Myocyte (in vitro differentiated cells): ENCODE results near the gene TESPA1. TPM values are rescaled to one million over a fixed set of nuclear protein-coding genes. Genes with fewer than 3 reads are reported as not detected.
A peak's percentile ranks its signal among the peaks of the same experiment; 100 is the strongest.
"Not testable (repeated sequence)": the region's sequence is repeated elsewhere in the genome, so short reads cannot be mapped to it uniquely, and the experiment has no call there.

Source experiments
- DNase-seq: peaks from one replicate; pipeline ENCODE4 v3.0.0-alpha.2; 2012; ENCODE audit warnings: low read depth
- polyA plus RNA-seq: library from polyadenylated mRNA; unstranded; fragments of >200 nt; gene quantifications from one replicate; pipeline ENCODE4 v1.2.1, GENCODE V29; 2012; ENCODE audit warnings: missing spikeins
- total RNA-seq: library from RNA; depleted of rRNA; stranded (reverse); fragments of >200 nt; gene quantifications from 2 replicates; pipeline ENCODE4 v1.2.3, GENCODE V29; 2014

Gene TESPA1
- total RNA-seq = not detected in 2 replicates
- not detected for polyA plus RNA-seq

- no peak for DNase-seq
These were observed at the start of gene TESPA1 for GRCh38 chr12:54984658-54985376. Gene TESPA1, minus strand, starts transcription at chr12:54984762. Its CDS starts 10,200 bp downstream, at chr12:54974562.

DNA sequence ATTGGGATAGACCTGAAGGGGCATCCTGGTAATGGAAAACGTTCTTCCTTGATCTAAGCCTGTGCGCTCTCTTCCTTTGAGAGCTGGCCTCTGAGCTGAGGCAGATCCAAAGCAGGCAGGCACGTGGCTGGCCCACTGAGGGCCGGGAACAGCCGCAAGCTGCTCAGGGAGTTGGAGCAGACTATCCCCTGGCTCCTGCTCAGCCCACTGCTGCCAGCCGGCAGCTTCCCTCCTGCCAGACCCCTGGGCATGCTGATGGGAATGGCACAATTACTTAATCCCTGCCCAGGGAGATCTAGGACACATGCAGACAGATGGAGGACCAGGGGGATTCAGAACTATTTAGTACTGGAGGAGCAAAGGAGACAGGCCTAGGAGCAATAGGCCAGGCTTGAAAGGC, 49.7 kb upstream of the TESPA1 start:
- DNase-seq = peak; percentile 1

- DNase-seq = no peak
These were observed 40.9 kb upstream of the TESPA1 start for GRCh38 chr12:55025508-55025907.

- no peak for DNase-seq
These were observed 40.0 kb upstream of the TESPA1 start for GRCh38 chr12:55024575-55024974.

DNA sequence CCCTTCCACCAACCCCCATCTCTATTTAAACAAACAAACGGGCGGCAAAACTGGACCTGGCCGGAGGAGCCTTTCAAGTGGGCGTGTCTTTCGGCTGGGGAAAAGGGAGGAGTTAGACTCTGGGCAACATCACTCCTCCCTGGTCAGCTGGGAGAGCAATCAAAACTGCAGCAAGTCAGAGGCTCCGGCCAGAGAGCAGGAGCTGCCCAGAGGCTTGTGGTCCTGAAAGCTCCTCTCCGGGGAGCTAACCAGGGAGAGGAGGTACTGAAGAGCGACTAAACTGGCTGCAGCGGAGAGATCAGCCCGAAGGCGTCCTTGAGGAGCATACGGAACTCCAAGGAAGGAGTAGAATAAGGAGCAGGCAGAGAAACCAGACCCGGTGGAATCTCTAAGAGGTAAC, 35.2 kb upstream of the TESPA1 start, which contains the start of gene NEUROD4:
NEUROD4 (plus strand) TSS at position 191 of the 400 bp plus-strand sequence. CDS start 6,466 bp downstream, outside the sequence.
- DNase-seq = peak; percentile 79

DNA sequence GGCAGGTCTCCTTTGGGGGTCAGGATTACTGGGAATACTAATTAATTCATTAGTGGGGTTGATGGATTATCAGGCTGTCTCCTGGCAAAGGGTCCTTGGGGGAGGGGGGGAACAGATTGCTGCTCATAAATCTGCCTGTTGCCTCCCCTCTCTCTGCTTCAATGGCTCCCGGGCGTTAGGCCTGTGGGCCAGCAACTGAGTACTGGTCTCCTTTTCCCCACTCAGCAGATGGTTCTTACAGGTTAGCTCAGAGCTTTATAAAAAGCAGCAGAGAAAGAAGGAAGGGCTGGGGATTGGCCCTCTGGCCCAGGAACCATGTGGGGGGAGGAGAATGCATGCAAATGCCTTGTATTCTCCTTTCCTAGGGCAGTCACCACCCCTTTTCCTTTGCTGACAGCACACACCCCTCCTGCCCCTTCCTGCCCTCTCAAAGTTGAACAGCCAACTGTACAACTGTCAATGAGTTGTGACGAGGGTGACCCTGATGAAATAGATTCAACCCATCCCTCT, 32.9 kb upstream of the TESPA1 start:
- DNase-seq = no peak

- DNase-seq = no peak
These were observed 24.5 kb upstream of the TESPA1 start for GRCh38 chr12:55008944-55009585.

GRCh38 chr12:55002355-55002754, 17.8 kb upstream of the TESPA1 start:
- no peak for DNase-seq

DNA sequence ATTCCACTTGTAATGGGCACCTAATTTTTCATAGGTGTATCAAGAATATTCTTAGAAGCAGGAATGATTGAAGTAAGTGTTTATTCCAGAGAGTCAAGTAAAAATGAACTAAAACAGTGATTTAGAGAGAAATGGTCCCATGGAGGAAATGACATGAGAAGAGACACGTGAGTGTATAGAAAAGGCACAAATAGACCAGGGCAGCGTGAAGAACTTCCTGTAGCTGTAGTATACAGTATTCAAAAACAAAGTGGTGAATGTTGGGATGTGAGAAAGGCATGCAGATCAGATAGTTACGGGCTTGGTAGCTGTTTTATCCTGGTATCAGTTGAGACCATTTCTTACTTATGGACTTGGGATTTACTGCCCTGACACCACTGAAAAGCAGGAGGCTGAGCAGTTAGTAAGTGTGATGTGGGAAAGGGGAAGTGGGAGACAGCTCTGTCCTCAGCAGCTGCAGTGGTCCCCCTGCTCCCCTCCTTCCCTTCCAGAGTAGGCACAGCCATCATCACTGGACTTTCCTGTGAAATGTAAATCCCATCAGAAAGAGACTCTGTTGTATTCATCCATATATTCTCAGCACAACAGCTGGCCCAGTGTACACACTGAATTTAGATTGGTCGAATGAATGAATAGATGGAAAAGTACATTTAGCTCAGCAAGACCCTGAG, 16.8 kb upstream of the TESPA1 start:
- DNase-seq = no peak

GRCh38 chr12:54998958-54999510, 14.5 kb upstream of the TESPA1 start:
- DNase-seq = no peak

- no peak for DNase-seq
These were observed 13.5 kb upstream of the TESPA1 start for GRCh38 chr12:54997929-54998522.

DNA sequence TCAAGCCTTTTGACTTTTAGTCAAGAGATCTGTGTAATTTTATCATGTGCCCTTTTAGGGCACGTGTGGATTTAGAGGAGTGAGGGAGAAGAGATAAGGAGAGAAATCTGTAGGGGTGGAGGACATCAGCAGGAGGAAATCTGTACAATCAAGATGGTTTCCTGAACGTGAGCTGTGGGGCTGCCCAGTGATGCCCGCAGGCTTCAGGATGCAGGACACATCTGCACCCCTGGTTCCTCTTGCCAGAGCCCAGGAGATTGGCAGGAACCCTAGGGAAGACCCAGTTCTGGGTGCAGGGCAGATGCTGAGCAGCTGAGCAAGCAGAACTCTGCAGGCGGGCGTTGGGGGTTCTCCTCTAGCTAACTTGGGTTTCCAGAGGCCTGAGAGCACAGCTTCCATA, 11.6 kb upstream of the TESPA1 start:
- DNase-seq = no peak

- DNase-seq = peak; percentile 69
These were observed 8.7 kb upstream of the TESPA1 start for GRCh38 chr12:54993181-54993835.

DNA sequence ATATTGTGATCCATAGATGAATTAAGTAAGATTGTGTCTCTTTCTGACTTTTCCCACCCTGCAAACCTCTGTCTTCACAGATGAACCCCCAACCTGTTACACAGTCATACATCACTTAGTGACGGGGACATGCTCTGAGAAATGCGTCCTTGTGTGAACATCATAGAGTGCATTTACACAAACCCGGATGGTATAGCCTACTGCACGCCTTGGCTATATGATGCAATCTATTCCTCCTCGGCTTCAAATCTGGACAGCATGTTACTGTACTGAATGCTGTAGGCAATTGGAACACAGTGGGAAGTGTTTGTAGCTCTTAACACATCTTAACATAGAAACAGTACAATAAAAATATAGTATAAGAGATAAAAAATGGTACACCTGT, 7.4 kb upstream of the TESPA1 start:
- no peak for DNase-seq

GRCh38 chr12:54991161-54991990, 6.8 kb upstream of the TESPA1 start:
- no peak for DNase-seq

- DNase-seq = no peak
These were observed 5.3 kb upstream of the TESPA1 start for GRCh38 chr12:54989829-54990228.

DNA sequence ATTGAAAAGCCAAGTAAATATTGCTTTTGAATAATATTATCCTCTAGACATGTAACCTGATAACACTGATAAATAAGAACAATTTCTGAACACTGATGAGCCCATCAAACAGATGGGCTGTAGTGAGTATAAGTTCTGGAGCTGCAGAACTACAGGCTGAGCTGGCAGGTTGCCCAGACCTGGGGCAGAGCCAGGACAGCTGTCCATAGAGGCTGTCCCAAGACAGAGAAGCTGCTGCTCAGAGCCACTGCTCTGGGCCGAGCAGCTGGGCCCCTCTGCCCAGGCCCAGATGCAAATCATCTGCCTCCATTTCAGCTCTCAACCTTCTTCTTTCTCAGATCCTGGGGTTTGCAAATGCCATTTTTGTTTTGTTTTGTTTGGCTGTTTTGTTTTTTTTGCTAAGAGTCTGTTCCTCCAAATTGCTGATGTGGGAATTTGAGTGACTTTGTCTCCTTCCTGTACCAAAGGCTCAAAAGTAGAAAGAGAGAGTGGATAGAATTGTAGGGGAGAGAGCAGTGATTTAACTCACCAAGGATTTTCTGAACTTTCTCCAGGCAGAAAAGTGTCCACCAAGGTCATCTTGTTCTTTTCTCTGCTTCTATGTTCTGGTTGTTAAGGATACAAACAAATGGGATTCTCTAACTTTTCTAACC, 4.0 kb upstream of the TESPA1 start:
- DNase-seq = peak; percentile 71

- no peak for DNase-seq
These were observed 3.2 kb upstream of the TESPA1 start for GRCh38 chr12:54987611-54988231.

DNA sequence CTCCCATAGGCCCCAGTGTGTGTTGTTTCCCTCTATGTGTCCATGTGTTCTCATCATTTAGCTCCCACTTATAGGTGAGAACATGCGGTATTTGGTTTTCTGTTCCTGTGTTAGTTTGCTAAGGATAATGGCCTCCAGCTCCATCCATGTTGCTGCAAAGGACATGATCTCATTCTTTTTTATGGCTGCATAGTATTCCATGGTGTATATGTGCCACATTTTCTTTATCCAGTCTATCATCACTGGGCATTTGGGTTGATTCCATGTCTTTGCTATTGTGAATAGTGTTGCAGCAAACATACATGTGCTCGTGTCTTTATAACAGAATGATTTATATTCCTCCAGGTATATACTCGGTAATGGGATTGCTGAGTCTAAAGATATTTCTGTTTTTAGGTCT, 2.2 kb upstream of the TESPA1 start:
- DNase-seq = not testable (repeated sequence)
